ENCODE measurements around the gene PARP11.

The PARP11 gene

DNA sequence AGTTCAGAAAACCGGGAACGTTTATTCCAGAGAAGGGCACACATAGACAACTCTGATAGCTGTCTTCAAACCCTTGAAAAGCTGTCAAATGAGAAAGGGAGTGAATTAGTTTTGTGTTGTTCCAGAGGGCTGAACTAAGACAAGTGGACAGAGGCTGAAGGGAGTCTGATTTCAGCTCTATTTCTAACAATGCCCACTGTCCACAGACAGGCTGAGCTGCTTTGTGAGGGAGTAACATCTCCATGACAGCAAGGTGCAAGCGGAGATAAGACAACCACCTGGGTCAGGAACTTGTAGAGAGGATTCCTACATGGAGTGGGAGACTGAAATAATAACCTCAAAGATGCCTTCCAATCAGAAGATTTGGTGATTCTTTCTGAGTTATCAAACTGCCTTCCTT lies 25.6 kb upstream of the PARP11 start:
- Histone ChIP-seq H3K4me2 (ENCODE audit: low read length) (no peak overlapping the region), H3K9me2 (ENCODE audit: low read depth, low read length) (no peaks in the 10 kb centered on the region), H3K9ac (ENCODE audit: low read length) (no peak overlapping the region), H3K4me3 (ENCODE audit: low read depth, low read length, poor library complexity, severe bottlenecking) (no peak overlapping the region), H3K27me3 (ENCODE audit: insufficient read depth, low read length) (no peaks in the 10 kb centered on the region), H4K20me1 (ENCODE audit: insufficient read depth, low read length) (no peaks in the 10 kb centered on the region), H3K4me1 (ENCODE audit: insufficient read depth, low read length, severe bottlenecking) (no peaks in the 10 kb centered on the region), H3K27ac (ENCODE audit: low read depth, low read length, poor library complexity, severe bottlenecking) (no peak overlapping the region), H2AFZ (ENCODE audit: low read length) (no peak overlapping the region), H3K79me2 (ENCODE audit: insufficient read depth, low read length) (no peaks in the 10 kb centered on the region), H3K9me3 (ENCODE audit: low read length) (no peaks in the 10 kb centered on the region), H3F3A (ENCODE audit: insufficient read depth, low read length) (no peaks in the 10 kb centered on the region), H3K36me3 (ENCODE audit: insufficient read depth, low read length) (no peaks in the 10 kb centered on the region)
- TF ChIP-seq CTCF (IDR thresholded peaks at IDR 0.05; ENCODE audit: low read length) (no peak), EZH2 (IDR thresholded peaks at IDR 0.05; ENCODE audit: borderline replicate concordance, low read length) (no peak)

GRCh38 chr12:3897371-3897971 lies 24.3 kb upstream of the PARP11 start:
- H3K27me3 ChIP-seq (ENCODE audit: insufficient read depth, low read length), result no peaks in the 10 kb centered on the region
- no peaks in the 10 kb centered on the region for H3K4me1 ChIP-seq (ENCODE audit: insufficient read depth, low read length, severe bottlenecking)
- no peak overlapping the region for H3K4me3 ChIP-seq (ENCODE audit: low read depth, low read length, poor library complexity, severe bottlenecking)
- H3K36me3 ChIP-seq (ENCODE audit: insufficient read depth, low read length), result no peaks in the 10 kb centered on the region
- no peaks in the 10 kb centered on the region for H4K20me1 ChIP-seq (ENCODE audit: insufficient read depth, low read length)
- no peaks in the 10 kb centered on the region for H3K9me2 ChIP-seq (ENCODE audit: low read depth, low read length)
- H3F3A ChIP-seq (ENCODE audit: insufficient read depth, low read length), result no peaks in the 10 kb centered on the region
- TF ChIP-seq EZH2 (IDR thresholded peaks at IDR 0.05; ENCODE audit: borderline replicate concordance, low read length), result no peak
- TF ChIP-seq CTCF (IDR thresholded peaks at IDR 0.05; ENCODE audit: low read length), result no peak
- no peak overlapping the region for H2AFZ ChIP-seq (ENCODE audit: low read length)
- no peak overlapping the region for H3K27ac ChIP-seq (ENCODE audit: low read depth, low read length, poor library complexity, severe bottlenecking)
- no peaks in the 10 kb centered on the region for H3K9me3 ChIP-seq (ENCODE audit: low read length)
- H3K9ac ChIP-seq (ENCODE audit: low read length), result no peak overlapping the region
- H3K79me2 ChIP-seq (ENCODE audit: insufficient read depth, low read length), result no peaks in the 10 kb centered on the region
- H3K4me2 ChIP-seq (ENCODE audit: low read length), result no peak overlapping the region

- Histone ChIP-seq H3K4me1 (ENCODE audit: insufficient read depth, low read length, severe bottlenecking) (no peaks in the 10 kb centered on the region), H4K20me1 (ENCODE audit: insufficient read depth, low read length) (no peaks in the 10 kb centered on the region), H3K4me3 (ENCODE audit: low read depth, low read length, poor library complexity, severe bottlenecking) (no peak overlapping the region), H3K9ac (ENCODE audit: low read length) (no peak overlapping the region), H3K4me2 (ENCODE audit: low read length) (no peak overlapping the region), H3K9me2 (ENCODE audit: low read depth, low read length) (no peaks in the 10 kb centered on the region), H2AFZ (ENCODE audit: low read length) (no peak overlapping the region), H3K36me3 (ENCODE audit: insufficient read depth, low read length) (no peaks in the 10 kb centered on the region), H3K27ac (ENCODE audit: low read depth, low read length, poor library complexity, severe bottlenecking) (no peak overlapping the region), H3K27me3 (ENCODE audit: insufficient read depth, low read length) (no peaks in the 10 kb centered on the region), H3K9me3 (ENCODE audit: low read length) (no peaks in the 10 kb centered on the region), H3K79me2 (ENCODE audit: insufficient read depth, low read length) (no peaks in the 10 kb centered on the region), H3F3A (ENCODE audit: insufficient read depth, low read length) (no peaks in the 10 kb centered on the region)
- no peak for TF ChIP-seq CTCF (IDR thresholded peaks at IDR 0.05; ENCODE audit: low read length)
- no peak for TF ChIP-seq EZH2 (IDR thresholded peaks at IDR 0.05; ENCODE audit: borderline replicate concordance, low read length)
Observed at GRCh38 chr12:3896801-3897351, 23.7 kb upstream of the PARP11 start.
